H1 (cell line): ENCODE results near the gene KCNIP3. TPM values are rescaled to one million over a fixed set of nuclear protein-coding genes. Genes with fewer than 3 reads are reported as not detected.

ENCODE experiments used
- CTCF ChIA-PET: fragments of 300-600 bp; sonication (Branson Sonifier 250); formaldehyde crosslinking; loops from one replicate; lab custom pipeline; 2021; ENCODE audit not compliant: partially characterized antibody; lab: Charles Lee
- POLR2A ChIA-PET: fragments of 300-600 bp; sonication (Branson Sonifier 250); formaldehyde crosslinking; loops from one replicate; lab custom pipeline; 2021; ENCODE audit warnings: inconsistent platforms; ENCODE audit not compliant: partially characterized antibody; lab: Charles Lee
- DNase-seq, 2 experiments: peaks; one replicate each; pipeline versions ENCODE4 v3.0.0 to v3.0.0-alpha.2; 2010 to 2022; ENCODE audit warnings: low spot score in 2 of 2, low read depth in 1 of 2, mixed read lengths in 1 of 2
- FAIRE-seq: peaks from 2 replicates; lab custom pipeline; 2011; peaks lifted over from hg19 to GRCh38; lab: Jason Lieb, UNC
- H2AFZ ChIP-seq: 2 replicates; pipeline ENCODE4 v1.8.1; 2012; ENCODE audit warnings: low read length, inconsistent platforms
- H2AK5ac ChIP-seq: 2 replicates; pipeline ENCODE4 v1.6.1; 2013; ENCODE audit warnings: low read depth, low read length
- H2BK120ac ChIP-seq: replicated peaks from 2 replicates; pipeline ENCODE3; 2013; ENCODE audit warnings: low read depth, low read length, inconsistent platforms
- H2BK12ac ChIP-seq: 2 replicates; pipeline ENCODE4 v1.6.1; 2013; ENCODE audit warnings: low read depth, low read length
- H2BK15ac ChIP-seq: 2 replicates; pipeline ENCODE4 v1.6.1; 2013; ENCODE audit warnings: low read length
- H2BK20ac ChIP-seq: 2 replicates; pipeline ENCODE4 v1.6.1; 2013; ENCODE audit warnings: low read length
- H2BK5ac ChIP-seq: 2 replicates; pipeline ENCODE4 v1.6.1; 2013; ENCODE audit warnings: low read depth, low read length
- H3K14ac ChIP-seq: 2 replicates; pipeline ENCODE4 v1.6.1; 2013; ENCODE audit warnings: inconsistent platforms; ENCODE audit not compliant: insufficient read length
- H3K18ac ChIP-seq: 2 replicates; pipeline ENCODE4 v1.6.1; 2013; ENCODE audit warnings: low read length; ENCODE audit errors: extremely low read depth
- H3K23ac ChIP-seq: 2 replicates; pipeline ENCODE4 v1.6.1; 2013; ENCODE audit warnings: inconsistent platforms; ENCODE audit not compliant: insufficient read length
- H3K23me2 ChIP-seq: 2 replicates; pipeline ENCODE4 v1.6.1; 2013; ENCODE audit warnings: low read depth, low read length
- H3K27ac ChIP-seq: 2 replicates; pipeline ENCODE4 v1.6.1; 2011; ENCODE audit warnings: low read depth, low read length, inconsistent platforms
- H3K27me3 ChIP-seq, 4 experiments: replicated peaks in 1 of 4; 1 replicate in 1 of 4; 2 replicates in 3 of 4; pipeline versions ENCODE4 v1.6.1 to v1.8.1; 2011 to 2013; ENCODE audit warnings: low read length in 3 of 4, mild to moderate bottlenecking in 3 of 4, inconsistent platforms in 2 of 4, mixed read lengths in 2 of 4, moderate library complexity in 1 of 4; ENCODE audit not compliant: control insufficient read depth in 3 of 4, insufficient read depth in 3 of 4; ENCODE audit errors: extremely low read depth in 1 of 4
- H3K36me3 ChIP-seq, 4 experiments: 2 replicates each; pipeline versions ENCODE4 v1.6.1 to v1.8.1; 2011 to 2013; ENCODE audit warnings: mild to moderate bottlenecking in 4 of 4, low read length in 3 of 4, moderate library complexity in 2 of 4, control low read depth in 1 of 4, inconsistent platforms in 1 of 4; ENCODE audit not compliant: insufficient read depth in 4 of 4, control insufficient read depth in 2 of 4
- H3K4ac ChIP-seq: replicated peaks from 2 replicates; pipeline ENCODE3; 2013; ENCODE audit warnings: low read length, low read depth, mixed read lengths, inconsistent platforms; ENCODE audit not compliant: insufficient read length
- H3K4me1 ChIP-seq, 4 experiments: replicated peaks in 1 of 4; 1 replicate in 1 of 4; 2 replicates in 3 of 4; pipeline versions ENCODE4 v1.6.1 to v1.8.1; 2011 to 2013; ENCODE audit warnings: low read length in 3 of 4, inconsistent platforms in 2 of 4, mixed read lengths in 1 of 4; ENCODE audit not compliant: insufficient read depth in 4 of 4, control insufficient read depth in 3 of 4
- H3K4me2 ChIP-seq, 2 experiments: 2 replicates each; pipeline versions ENCODE4 v1.6.1 to v1.8.1; 2011 to 2013; ENCODE audit warnings: low read depth in 2 of 2, low read length in 2 of 2, control low read depth in 1 of 2, inconsistent platforms in 1 of 2, mild to moderate bottlenecking in 1 of 2; ENCODE audit not compliant: insufficient read depth in 1 of 2
- H3K4me3 ChIP-seq, 4 experiments: fragments of 200-600, 300-600 bp in 1 of 4; sonication (generic), shearing (Covaris generic), sonication (Bioruptor Twin) in 1 of 4; 2 replicates each; pipeline versions ENCODE4 v1.5.1 to v1.8.1; 2011 to 2016; ENCODE audit warnings: low read length in 4 of 4, low read depth in 3 of 4, control low read depth in 2 of 4, inconsistent platforms in 2 of 4, mild to moderate bottlenecking in 2 of 4, mixed read lengths in 1 of 4, moderate library complexity in 1 of 4; ENCODE audit not compliant: insufficient read depth in 2 of 4; ENCODE audit errors: extremely low read depth in 1 of 4
- H3K56ac ChIP-seq: replicated peaks from 2 replicates; pipeline ENCODE3; 2013; ENCODE audit warnings: low read depth, mild to moderate bottlenecking, mixed read lengths, low read length, inconsistent platforms; ENCODE audit not compliant: insufficient read length
- H3K79me1 ChIP-seq: 2 replicates; pipeline ENCODE4 v1.6.1; 2013; ENCODE audit warnings: low read depth, low read length, control low read depth
- H3K79me2 ChIP-seq, 2 experiments: 2 replicates each; pipeline versions ENCODE4 v1.6.1 to v1.8.1; 2012 to 2013; ENCODE audit warnings: low read length in 2 of 2, mild to moderate bottlenecking in 2 of 2, inconsistent platforms in 1 of 2; ENCODE audit not compliant: insufficient read depth in 2 of 2, control insufficient read depth in 1 of 2
- H3K9ac ChIP-seq, 4 experiments: replicated peaks in 1 of 4; 1 replicate in 1 of 4; 2 replicates in 3 of 4; pipeline versions ENCODE4 v1.6.1 to v1.8.1; 2011 to 2013; ENCODE audit warnings: low read depth in 3 of 4, low read length in 3 of 4, control low read depth in 2 of 4, mild to moderate bottlenecking in 2 of 4, moderate library complexity in 2 of 4, inconsistent platforms in 1 of 4; ENCODE audit errors: extremely low read depth in 1 of 4
- H3K9me3 ChIP-seq, 2 experiments: 2 replicates each; pipeline versions ENCODE4 v1.6.1 to v1.8.1; 2012 to 2013; ENCODE audit warnings: mild to moderate bottlenecking in 2 of 2, moderate library complexity in 2 of 2, control low read depth in 1 of 2, inconsistent platforms in 1 of 2, low read depth in 1 of 2, low read length in 1 of 2, mixed read lengths in 1 of 2; ENCODE audit not compliant: insufficient read depth in 2 of 2
- H4K20me1 ChIP-seq, 2 experiments: replicated peaks in 1 of 2; 2 replicates each; pipeline versions ENCODE3 to v1.8.1; 2011 to 2013; ENCODE audit warnings: inconsistent platforms in 2 of 2, low read length in 2 of 2, mild to moderate bottlenecking in 1 of 2; ENCODE audit not compliant: insufficient read depth in 2 of 2, control insufficient read depth in 1 of 2
- H4K5ac ChIP-seq: 2 replicates; pipeline ENCODE4 v1.6.1; 2013; ENCODE audit warnings: low read length, low read depth, mixed read lengths, inconsistent platforms; ENCODE audit not compliant: insufficient read length
- H4K8ac ChIP-seq: 2 replicates; pipeline ENCODE4 v1.8.0; 2013; ENCODE audit warnings: mild to moderate bottlenecking, moderate library complexity, low read length, inconsistent platforms; ENCODE audit not compliant: insufficient read depth; ENCODE audit errors: extremely low read depth
- H4K91ac ChIP-seq: replicated peaks from 2 replicates; pipeline ENCODE3; 2013; ENCODE audit warnings: low read length, mixed read lengths, inconsistent platforms; ENCODE audit not compliant: insufficient read length
- ATF3 ChIP-seq: IDR thresholded peaks from 2 replicates; pipeline ENCODE4 v1.6.1; 2011; ENCODE audit warnings: low read depth, mild to moderate bottlenecking, low read length; ENCODE audit not compliant: insufficient read depth
- EZH2 ChIP-seq: fragments of 200-600 bp; sonication (generic); IDR thresholded peaks from 2 replicates; pipeline ENCODE4 v1.7.1; 2012; ENCODE audit warnings: low read depth, mild to moderate bottlenecking, moderate library complexity, low read length, inconsistent platforms; ENCODE audit not compliant: severe bottlenecking
- FOSL1 ChIP-seq: IDR thresholded peaks from 2 replicates; pipeline ENCODE4 v1.6.1; 2011; ENCODE audit warnings: mild to moderate bottlenecking, low read depth, low read length, moderate library complexity; ENCODE audit not compliant: insufficient read depth
- KDM5A ChIP-seq: fragments of 200-600 bp; IDR thresholded peaks from 2 replicates; pipeline ENCODE4 v1.7.1; 2012; ENCODE audit warnings: mild to moderate bottlenecking, low read length, inconsistent platforms, mixed read lengths
- NRF1 ChIP-seq: IDR thresholded peaks from 2 replicates; pipeline ENCODE4 v1.6.1; 2011; ENCODE audit warnings: mild to moderate bottlenecking, low read depth, low read length, improper control_type of control experiment
- PHF8 ChIP-seq: fragments of 200-600 bp; sonication (generic); conservative IDR thresholded peaks from 2 replicates; pipeline ENCODE4 v1.7.1; 2012; ENCODE audit warnings: low read depth, mild to moderate bottlenecking, inconsistent platforms, low read length, moderate library complexity
- RXRA ChIP-seq: IDR thresholded peaks from 2 replicates; pipeline ENCODE4 v1.6.1; 2011; ENCODE audit warnings: low read depth, mild to moderate bottlenecking, low read length, moderate library complexity; ENCODE audit not compliant: insufficient read depth
- SIN3A ChIP-seq, 2 experiments: IDR thresholded peaks in 1 of 2; conservative IDR thresholded peaks in 1 of 2; 2 replicates each; pipeline ENCODE4 v1.6.1; 2011 to 2012; ENCODE audit warnings: low read length in 2 of 2, improper control_type of control experiment in 1 of 2, low read depth in 1 of 2, mild to moderate bottlenecking in 1 of 2
- TCF12 ChIP-seq: IDR thresholded peaks from 2 replicates; pipeline ENCODE4 v1.6.1; 2011; ENCODE audit warnings: low read depth, mild to moderate bottlenecking, low read length
- TEAD4 ChIP-seq: IDR thresholded peaks from 2 replicates; pipeline ENCODE4 v1.6.1; 2012; ENCODE audit warnings: low read depth, low read length, inconsistent platforms, mixed read lengths
- WGBS, 2 experiments: shearing (Covaris generic) in 1 of 2; methylation state at CpG; one replicate each; pipeline versions ENCODE4 v1.1.6 to v1.1.7; 2013 to 2015; ENCODE audit warnings: low lambda C conversion rate in 2 of 2, mixed read lengths in 2 of 2, inconsistent platforms in 1 of 2, low coverage in 1 of 2, missing lambda C conversion rate in 1 of 2; ENCODE audit not compliant: insufficient replicate concordance in 2 of 2, insufficient coverage in 1 of 2, insufficient read length in 1 of 2; ENCODE audit errors: extremely low coverage in 1 of 2, missing lambda C conversion rate in 1 of 2; 5-methylcytosine and 5-hydroxymethylcytosine counted together
- polyA plus RNA-seq, 7 experiments: library from polyadenylated mRNA; depleted of rRNA in 3 of 7; stranded (reverse) in 5 of 7; unstranded in 2 of 7; fragments of >200 nt in 5 of 7; fragments of 200-250 nt in 2 of 7; gene quantifications; 1 replicate in 5 of 7; 2 replicates in 1 of 7; 4 replicates in 1 of 7; pipeline versions ENCODE4 v1.2.1 to v1.2.3, GENCODE V29; 2011 to 2013; ENCODE audit warnings: missing spikeins in 2 of 7, mixed read lengths in 2 of 7
- total RNA-seq: library from RNA; stranded (reverse); fragmentation: NEBNext Ultra II Directional; extraction: Animal tissue kit (Norgen Biotek cat#: 25700); gene quantifications from 2 replicates; pipeline ENCODE4 v1.2.1, GENCODE V29; 2021
- TF ChIP-seq, protein P1 (sequence below): IDR thresholded peaks from 2 replicates; pipeline ENCODE4 v1.6.1; 2012; ENCODE audit warnings: inconsistent platforms

Gene KCNIP3
- total and polyA plus RNA-seq, 2 of the 8 experiments (the other 6 are each of a cell fraction or from before 2014, with no cell fraction given) = 0.33 to 1.9 TPM

DNA sequence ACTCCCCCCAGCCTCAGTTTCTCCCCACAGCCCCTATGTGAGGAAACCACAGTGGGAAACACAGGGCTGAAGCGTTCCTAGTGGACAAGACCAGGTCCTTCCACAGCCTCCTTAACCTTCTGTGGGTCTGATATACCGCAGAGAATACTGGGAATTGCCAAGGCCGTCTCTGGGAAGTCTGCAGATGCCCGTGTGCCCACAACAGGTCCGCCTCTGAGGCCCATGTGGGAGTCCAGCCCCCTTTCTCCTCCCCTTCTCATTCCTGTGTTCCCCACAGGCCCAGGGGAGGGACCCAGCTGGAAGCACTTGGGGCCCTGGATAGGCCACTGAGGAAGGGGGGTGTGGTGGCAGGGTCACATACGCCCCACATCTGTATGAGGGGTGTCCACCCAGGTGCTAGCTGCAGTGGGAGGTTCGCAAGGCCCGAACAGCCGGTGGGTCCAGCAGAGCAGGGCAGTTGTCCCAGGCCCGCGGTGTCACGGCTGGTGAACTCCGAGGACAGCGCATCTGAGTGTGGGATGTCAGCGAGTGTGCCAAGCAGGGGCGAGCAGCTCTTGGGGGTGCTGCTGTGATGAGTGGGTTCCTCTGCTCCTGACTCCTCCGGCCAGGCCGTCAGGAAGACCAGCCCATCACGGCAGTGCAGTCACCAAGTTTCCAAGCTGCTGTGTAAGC, 2.4 kb upstream of the KCNIP3 start:
- 89% methylated on average over 17 of the region's 19 CpGs; no CpG with 5 or more reads in 1 of the 2 experiments for WGBS, 2 experiments
- no peaks in the 10 kb centered on the region for H3K36me3 ChIP-seq
- CTCF ChIA-PET = interaction anchor here (1.4 kb wide), 1 partner anchor 10 kb away, joined by 3 read pairs; no protein-coding TSS in a partner anchor

More for the DNA sequence above, 2.4 kb upstream of the KCNIP3 start:
- Histone ChIP-seq H3K14ac (no peak overlapping the region), H2BK12ac (no peak overlapping the region), H3K4me1 (peaks cover 0 to 11% (median 0%) of the 10 kb centered on the region in 4 experiments; a peak in 1 of 7 replicates), H3K4me3 (no peak overlapping the region), H4K20me1 (no peaks in the 10 kb centered on the region), H3K4me2 (no peak overlapping the region), H3K23ac (no peak overlapping the region), H2AK5ac (no peak overlapping the region), H3K9ac (no peak overlapping the region), H2BK20ac (no peak overlapping the region), H3K4ac (no peak overlapping the region), H3K27me3 (no peaks in the 10 kb centered on the region), H2BK120ac (no peak overlapping the region), H2BK15ac (no peak overlapping the region), H2AFZ (no peak overlapping the region), H3K79me1 (no peaks in the 10 kb centered on the region), H3K23me2 (no peaks in the 10 kb centered on the region), H3K18ac (no peak overlapping the region), H3K79me2 (no peaks in the 10 kb centered on the region), H3K9me3 (peaks cover 61 to 95% of the 10 kb centered on the region in 2 experiments), H4K5ac (no peak overlapping the region), H4K8ac (no peak overlapping the region), H3K27ac (no peak overlapping the region), H3K56ac (no peak overlapping the region), H2BK5ac (no peak overlapping the region), H4K91ac (no peak overlapping the region)
- FAIRE-seq (no peak), DNase-seq (no peak)
- POLR2A ChIA-PET = no interaction called here
- TF ChIP-seq ATF3 (no peak), EZH2 (no peak), TCF12 (no peak), PHF8 (no peak), RXRA (no peak), TEAD4 (no peak), KDM5A (no peak), FOSL1 (no peak), SIN3A (conservative IDR thresholded peaks at IDR 0.05 in 1 of 2, IDR thresholded peaks at IDR 0.05 in 1 of 2; ENCODE audit: low read depth in 1 of 2, low read length in 2 of 2) (no peak), NRF1 (no peak)
- TF ChIP-seq, protein P1, sequence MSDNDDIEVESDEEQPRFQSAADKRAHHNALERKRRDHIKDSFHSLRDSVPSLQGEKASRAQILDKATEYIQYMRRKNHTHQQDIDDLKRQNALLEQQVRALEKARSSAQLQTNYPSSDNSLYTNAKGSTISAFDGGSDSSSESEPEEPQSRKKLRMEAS = no peak
